GM19240 (cell line): ENCODE results near the gene BCL2L11.
"Not testable (repeated sequence)": the region's sequence is repeated elsewhere in the genome, so short reads cannot be mapped to it uniquely, and the experiment has no call there.

Source experiments
- DNase-seq: peaks from one replicate; pipeline ENCODE4 v3.0.0; 2011; ENCODE audit warnings: low spot score; ENCODE audit not compliant: insufficient read length

BCL2L11 gene

DNA sequence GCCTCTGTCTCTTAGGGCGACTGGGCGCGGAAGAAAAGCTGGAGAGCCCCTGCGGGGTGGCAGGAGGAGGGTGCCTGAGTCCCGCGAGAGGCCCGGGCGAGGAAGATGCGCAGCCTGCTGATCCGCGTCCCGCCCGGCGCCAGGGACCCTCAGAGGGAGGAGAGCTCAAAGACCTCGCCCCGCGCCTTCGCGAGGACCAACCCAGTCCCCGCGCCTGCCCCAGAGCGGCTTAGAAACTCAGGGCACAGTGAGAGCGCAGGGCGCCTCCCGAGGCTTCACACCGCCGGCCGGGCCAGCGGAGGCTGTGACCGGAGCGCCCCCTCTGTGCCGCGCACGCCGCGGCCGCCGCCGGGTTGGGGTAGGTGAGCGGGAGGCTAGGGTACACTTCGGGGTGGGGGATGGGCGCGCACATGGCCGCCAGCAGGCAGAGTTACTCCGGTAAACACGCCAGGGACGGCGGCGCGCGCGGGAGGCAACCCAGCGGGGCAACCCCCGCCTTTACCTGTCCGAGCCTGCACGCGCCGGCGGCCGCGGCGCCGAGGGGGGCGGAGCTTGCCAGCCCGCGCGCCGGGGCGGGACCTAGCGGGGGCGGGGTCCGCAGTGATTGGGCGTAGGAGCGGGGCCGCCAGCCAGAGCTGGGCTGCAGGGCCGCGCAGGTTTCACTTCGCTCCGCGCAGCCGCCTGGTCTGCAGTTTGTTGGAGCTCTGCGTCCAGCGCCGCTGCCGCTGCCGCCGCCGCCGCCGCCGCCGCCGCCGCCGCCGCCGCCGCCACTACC lies at the start of gene BCL2L11:
TSS of gene BCL2L11 (plus strand) at position 662 of the 775 bp plus-strand sequence. CDS start 2,832 bp downstream, outside the sequence.
- DNase-seq: peak; percentile 58

GRCh38 chr2:111071600-111072171 lies 49.0 kb upstream of the BCL2L11 start:
- DNase-seq: no peak

- no peak for DNase-seq
Measured at GRCh38 chr2:111072220-111072871, 48.4 kb upstream of the BCL2L11 start.

GRCh38 chr2:111082659-111083058 lies 38.1 kb upstream of the BCL2L11 start:
- not testable (repeated sequence) for DNase-seq

DNA sequence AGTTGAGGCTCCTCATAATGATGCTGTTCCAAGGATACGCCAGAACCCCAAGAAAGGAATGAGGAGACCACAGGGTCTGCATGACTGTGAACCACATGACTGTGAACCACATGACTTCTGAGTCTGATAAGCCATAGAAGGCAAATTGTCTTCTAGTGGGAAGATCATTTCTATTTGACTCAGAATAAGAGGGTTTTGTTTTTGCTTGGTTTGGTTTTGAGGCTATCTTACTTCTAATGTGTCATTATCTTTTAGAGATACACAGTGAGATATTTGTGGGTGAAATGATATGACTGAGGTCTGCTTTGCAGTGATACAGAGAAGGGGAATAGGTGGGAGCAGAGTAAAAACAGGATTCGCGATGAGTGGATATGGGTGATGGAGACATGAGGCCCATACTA lies 28.9 kb upstream of the BCL2L11 start:
- DNase-seq: no peak

DNA sequence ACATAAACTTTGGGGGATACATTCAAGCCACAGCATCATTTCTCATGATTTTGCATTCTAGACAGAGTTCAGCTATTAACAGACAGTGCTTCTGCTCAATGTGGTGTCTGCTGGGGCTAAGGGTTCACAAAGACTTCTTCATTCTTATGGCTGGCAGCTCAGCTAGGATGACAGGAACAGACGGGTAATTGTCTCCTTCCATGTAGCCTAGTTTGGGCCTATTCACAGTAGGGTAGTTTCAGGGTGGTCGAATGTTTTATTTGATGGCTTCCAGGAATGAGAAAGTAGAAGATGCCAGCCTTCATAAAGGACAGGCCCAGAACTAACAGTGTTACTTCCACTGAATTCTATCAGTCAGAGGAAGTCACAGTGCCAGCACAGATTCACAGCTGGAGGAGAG lies 26.0 kb upstream of the BCL2L11 start:
- DNase-seq: no peak

DNA sequence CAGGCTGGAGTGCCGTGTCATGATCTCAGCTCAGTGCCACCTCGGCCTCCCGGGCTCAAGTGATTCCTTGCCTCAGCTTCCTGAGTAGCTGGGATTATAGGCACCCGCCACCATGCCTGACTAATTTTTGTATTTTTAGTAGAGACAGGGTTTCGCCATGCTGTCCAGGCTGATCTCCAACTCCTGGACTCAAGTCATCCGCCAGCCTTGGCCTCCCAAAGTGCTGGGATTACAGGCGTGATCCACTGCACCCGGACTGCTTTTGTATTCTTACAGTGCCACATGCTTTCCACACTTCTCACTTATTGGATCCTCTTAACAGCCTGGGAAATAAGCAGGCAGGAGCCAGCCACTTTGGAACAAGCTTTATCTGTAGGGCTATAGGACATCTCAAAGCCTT lies 25.3 kb upstream of the BCL2L11 start:
- no peak for DNase-seq

- no peak for DNase-seq
Measured at GRCh38 chr2:111099402-111099801, 21.3 kb upstream of the BCL2L11 start.

- no peak for DNase-seq
Measured at GRCh38 chr2:111100087-111100764, 20.5 kb upstream of the BCL2L11 start.

- DNase-seq: no peak
Measured at GRCh38 chr2:111100765-111101162, 19.9 kb upstream of the BCL2L11 start.

- DNase-seq: no peak
Measured at GRCh38 chr2:111101592-111101991, 19.1 kb upstream of the BCL2L11 start.

GRCh38 chr2:111102216-111102615 lies 18.5 kb upstream of the BCL2L11 start:
- DNase-seq: no peak

DNA sequence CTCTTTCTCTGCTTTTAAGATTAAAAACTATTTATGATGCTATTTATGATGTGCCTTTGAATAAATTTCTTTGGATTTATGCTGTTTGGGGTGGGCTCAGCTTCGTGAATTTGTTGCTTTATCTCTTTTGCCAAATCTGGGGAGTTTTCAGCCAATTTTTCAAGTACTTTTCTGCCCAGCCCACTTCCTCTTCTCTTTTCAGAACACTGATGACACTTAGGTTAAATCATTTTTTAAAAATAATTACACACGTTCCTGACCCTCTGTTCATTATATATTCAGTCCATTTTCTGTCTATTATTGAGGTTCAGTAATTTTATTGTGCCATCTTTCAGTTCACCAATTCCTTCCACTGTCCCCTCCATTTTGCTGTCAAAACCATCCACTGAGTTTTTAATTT lies 14.8 kb upstream of the BCL2L11 start:
- no peak for DNase-seq

- no peak for DNase-seq
Measured at GRCh38 chr2:111106706-111107105, 14.0 kb upstream of the BCL2L11 start.

DNA sequence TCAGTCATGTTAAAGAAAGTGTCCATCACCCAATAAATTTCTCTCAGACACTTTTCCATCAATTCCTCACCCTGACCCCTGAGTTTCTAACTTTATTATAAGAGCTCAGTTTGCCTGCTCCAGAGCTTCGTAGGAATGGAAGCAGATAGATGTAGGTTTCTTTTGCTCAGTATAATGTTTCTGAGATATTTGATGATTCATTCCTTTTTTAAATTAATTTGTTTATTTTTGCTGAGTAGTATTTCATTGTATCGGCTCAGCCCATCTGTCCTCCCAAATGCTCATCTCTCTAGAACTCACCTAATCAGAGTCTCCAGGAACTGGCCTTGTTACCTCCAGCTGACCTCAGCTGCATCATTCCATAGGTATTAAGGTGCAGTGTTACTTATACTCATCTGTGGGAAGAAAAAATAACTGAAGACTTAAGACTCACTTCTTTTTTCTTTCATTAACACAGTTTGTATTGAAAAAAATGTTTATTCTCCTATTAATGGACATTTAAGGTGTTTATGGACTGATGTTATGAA lies 11.9 kb upstream of the BCL2L11 start:
- DNase-seq: no peak

DNA sequence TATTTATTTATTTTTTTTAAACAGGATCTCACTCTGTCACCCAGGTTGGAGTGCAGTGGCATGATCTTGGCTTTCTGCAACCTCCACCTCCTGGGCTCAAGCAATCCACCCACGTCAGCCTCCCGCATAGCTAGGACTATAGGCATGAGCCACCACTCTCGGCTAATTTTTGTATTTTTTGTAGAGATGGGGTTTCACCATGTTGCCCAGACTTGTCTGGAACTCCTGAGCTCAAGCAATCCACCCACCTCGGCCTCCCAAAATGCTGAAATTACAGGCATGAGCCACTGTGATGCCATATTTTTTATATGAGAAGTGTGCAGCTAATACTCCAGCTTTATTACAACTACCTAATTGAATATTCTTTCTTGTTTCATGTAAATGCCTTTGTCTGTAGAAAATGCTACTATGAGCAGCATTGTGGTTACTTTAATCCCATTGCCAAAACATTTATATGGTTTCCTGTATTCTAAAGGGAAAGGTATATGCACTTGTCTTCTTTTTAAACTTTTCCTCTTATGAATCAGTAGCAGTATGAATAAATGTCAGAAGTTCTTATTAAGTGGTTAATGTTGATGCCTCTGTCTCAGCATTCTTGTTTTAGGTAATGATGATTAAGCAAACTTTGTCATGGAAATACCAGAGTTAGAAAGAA lies 9.5 kb upstream of the BCL2L11 start:
- DNase-seq: no peak

DNA sequence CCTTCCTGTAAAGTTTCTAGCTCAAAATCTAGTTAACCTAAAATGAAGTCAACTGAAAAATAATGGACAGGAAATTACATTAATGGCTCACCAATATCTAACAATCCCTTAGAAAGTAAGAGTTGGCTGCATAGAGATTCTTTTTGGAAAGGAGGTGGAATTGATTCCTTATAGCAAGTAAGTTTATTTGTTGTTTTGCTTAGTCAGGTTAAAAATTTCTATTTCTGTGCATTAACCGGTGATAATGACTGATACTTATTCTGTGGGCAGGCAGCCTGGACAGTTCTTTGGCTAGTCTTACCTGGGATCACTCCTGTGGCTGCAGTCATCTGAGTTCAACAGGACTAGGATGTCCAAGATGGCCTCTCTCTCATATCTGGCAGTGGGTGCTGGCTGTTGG lies 6.9 kb upstream of the BCL2L11 start:
- DNase-seq: no peak

DNA sequence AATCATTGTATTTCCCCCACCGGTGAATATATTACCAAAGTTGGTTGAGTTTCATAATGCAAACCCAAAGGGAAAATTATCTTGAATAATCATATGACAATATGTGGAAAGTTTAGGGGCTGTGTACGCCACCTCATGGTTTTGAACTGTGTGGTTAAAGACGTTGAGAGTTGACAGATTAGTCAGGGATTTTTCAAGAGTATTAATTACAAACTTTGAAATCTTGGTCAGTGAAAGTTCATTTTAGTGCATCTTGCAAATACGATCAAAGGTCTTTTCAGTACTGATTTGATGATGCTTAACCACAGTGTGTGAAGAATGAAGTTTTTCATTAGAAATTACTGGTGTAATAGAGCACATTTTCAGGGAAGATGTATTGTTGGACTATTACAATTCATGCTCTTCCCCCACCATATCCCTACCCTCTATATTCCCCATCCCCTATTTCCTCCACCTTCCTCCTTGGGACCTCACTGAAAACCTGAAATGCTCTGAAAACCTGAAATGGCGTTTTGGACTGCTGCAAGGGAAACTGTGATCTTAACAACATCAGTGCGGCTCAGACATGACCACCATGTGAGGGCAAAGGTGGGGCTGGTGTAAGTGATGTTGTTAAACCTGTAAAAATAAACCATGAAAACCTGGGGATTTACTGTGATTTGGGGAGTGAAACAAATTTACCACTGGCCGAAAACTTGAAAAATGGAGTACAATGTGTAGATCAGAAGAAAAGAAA lies 4.5 kb upstream of the BCL2L11 start:
- no peak for DNase-seq

- DNase-seq: peak; percentile 62
Measured at GRCh38 chr2:111116843-111117597, 3.7 kb upstream of the BCL2L11 start.
